Fibroblast of upper back skin (primary cell): ENCODE measurements around the gene POLR3H.
"Not testable (repeated sequence)": the region's sequence is repeated elsewhere in the genome, so short reads cannot be mapped to it uniquely, and the experiment has no call there.

ENCODE experiments used
- DNase-seq: peaks from one replicate; pipeline ENCODE4 v3.0.0-alpha.2; 2013

Gene POLR3H

DNA sequence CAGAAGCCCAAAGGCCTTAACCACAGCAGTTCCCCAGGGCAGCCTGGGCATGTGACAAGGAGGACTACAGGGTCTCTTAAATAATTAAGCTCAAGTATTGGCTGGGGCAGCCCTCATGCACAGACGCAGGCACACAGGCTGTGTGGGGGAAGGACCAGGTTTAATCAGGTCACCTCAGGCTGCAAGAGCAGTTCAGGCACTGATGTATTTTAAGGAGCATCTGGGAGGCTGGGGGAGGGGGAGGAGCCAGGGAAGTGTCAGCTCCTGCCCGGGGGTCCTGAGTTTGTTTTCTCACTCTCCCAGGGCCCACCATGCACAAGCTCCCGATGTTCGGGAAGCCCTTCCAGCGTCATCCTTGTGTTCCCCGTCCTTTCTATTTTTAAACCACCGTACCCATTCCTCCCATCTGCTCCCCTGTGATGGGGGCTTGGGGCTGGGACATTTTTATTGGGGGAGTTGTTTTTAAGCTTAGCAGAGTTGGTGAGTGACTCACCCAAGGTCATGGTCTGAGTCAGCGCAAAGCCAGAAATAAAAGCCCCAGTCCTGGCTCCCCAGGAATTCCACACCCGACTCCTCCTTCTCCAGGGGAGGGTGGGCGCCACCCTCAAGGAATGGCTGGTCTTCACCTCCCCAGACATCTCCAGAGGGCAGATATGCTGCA lies 18.9 kb upstream of the POLR3H start:
- DNase-seq: peak; percentile 91

GRCh38 chr22:41562461-41562860 lies 18.2 kb upstream of the POLR3H start:
- DNase-seq: no peak

DNA sequence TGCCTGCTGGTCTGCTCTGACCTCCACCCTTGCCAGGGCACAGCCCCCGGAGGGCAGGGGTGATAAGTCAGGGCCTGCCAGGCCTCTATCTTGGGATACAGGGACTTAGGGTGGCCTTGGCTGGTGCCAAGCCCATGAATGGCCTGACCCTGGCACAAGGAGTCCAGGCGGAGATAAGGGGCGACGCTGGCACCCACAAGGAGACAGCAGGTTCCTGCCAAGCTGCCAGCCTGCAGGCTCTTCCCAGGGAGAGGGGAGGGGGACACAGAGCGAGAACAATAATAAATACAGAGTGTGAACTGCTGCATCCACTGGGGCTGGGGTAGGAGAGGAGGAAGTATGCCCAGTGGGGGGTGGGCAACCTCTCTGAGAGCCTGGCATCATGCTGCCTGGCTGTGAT lies 17.5 kb upstream of the POLR3H start:
- DNase-seq: no peak

GRCh38 chr22:41561335-41561734 lies 17.1 kb upstream of the POLR3H start:
- DNase-seq: peak; percentile 21

- no peak for DNase-seq
Measured at GRCh38 chr22:41560095-41560471, 15.8 kb upstream of the POLR3H start.

GRCh38 chr22:41558241-41558630 lies 14.0 kb upstream of the POLR3H start:
- not testable (repeated sequence) for DNase-seq

GRCh38 chr22:41557401-41558240 lies 13.4 kb upstream of the POLR3H start:
- DNase-seq: peak; percentile 84

DNA sequence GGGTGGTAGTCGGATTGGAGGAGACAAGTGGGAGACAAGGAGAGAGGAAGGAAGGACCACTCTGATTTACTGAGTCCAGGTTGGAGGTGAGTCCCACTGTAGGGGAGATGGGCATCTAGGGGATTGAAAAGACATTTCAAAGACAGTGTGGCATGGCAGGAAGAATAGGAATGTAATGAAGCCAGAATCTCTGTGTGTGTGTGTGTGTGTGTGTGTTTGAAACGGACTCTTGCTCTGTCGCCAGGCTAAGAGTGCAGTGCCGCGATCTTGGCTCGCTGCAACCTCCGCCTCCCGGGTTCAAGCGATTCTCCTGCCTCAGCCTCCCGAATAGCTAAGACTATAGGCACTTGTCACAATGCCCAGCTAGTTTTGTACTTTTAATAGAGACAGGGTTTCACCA lies 12.3 kb upstream of the POLR3H start:
- no peak for DNase-seq

- no peak for DNase-seq
Measured at GRCh38 chr22:41555325-41555982, 11.2 kb upstream of the POLR3H start.

DNA sequence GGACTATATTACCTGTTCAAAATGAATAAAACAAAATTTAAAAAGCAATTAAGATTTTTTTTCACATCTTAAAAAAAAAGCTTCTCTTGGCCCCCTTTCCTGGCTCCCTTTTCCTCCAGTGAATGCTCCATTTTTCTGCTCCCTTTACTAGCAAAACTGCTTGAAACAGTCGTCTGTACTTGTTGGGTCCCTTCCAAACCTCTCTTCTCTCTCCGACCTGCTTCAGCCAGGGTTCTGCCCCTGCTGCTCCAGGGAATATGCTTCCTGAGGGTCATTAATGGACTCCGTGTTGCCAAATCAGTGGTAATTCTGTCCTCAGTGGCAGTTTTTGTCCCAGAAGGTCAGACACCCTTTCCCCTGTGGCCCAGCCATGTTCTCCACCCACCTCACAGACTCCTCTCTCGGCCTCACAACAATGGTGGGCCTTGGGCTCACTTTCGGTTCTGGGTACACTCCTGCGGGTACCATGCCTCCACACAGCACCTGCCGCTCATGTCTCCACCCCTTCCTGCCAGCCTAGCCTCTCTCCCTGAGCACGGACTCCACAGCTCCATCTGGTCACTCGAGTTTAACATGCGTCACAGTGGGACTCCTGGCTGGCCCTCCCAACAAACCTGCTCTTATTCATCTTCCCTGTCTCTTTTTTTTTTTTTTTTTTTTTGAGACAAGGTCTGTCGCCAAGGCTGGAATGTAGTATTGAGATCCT lies 7.8 kb upstream of the POLR3H start:
- no peak for DNase-seq

GRCh38 chr22:41550952-41551491 lies 6.8 kb upstream of the POLR3H start:
- no peak for DNase-seq

DNA sequence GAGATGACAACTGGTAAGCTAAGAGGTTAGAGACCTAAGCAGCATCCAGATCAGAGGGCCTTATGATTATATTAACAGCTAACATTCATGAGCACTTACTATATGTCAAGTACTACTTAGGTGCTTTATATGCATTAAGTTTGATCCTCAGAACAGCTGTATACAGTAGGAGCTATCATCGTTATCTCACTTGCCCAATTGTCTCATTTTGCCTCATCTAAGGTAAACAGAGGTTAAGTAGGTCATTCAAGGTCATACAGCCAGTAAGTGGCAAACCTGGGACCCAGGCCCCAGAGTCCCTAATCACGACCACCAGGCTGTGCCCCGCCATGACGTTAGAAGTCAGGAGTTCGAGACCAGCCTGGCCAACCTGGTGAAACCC lies 4.6 kb upstream of the POLR3H start:
- no peak for DNase-seq

DNA sequence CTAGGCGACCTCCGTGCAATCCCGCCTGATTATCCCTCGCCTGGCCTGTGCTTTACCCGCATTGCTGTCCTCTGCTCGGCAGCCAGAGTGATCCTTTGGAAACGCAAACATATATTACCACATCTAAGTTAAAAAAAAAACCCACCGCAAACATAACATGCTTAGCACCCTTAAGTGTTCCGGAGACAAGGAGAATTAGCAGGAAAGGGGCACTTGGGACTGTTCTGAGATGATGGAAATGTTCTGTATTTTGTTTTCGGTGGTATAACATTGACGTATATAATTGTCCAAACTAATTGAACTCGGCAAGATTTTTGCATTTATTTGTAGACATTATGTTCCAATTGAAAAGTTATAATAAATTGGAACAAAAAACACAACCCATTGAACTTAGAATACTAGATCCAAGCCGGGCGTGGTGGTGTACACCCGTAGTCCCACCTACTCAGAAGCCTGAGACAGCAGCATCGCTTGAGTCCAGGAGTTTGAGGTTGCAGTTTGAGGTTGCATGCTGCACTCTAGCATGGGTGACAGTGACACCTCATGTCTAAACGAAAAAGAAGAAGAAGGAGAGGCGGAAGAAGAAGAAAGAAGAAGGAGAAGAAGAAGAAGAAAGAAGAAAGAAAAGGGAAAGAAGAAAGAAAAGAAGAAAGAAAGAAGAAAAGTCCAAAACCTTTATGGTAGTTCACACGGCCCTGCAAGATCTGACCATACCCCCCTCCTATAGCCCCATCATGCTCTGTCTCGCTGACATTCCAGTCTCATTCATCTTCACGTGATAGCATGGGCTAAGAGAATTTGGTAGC lies 604 bp upstream of the POLR3H start:
- no peak for DNase-seq

- no peak for DNase-seq
Measured at GRCh38 chr22:41542224-41542623, 2.0 kb downstream of the POLR3H start.

- no peak for DNase-seq
Measured at GRCh38 chr22:41541484-41541883, 2.8 kb downstream of the POLR3H start.

DNA sequence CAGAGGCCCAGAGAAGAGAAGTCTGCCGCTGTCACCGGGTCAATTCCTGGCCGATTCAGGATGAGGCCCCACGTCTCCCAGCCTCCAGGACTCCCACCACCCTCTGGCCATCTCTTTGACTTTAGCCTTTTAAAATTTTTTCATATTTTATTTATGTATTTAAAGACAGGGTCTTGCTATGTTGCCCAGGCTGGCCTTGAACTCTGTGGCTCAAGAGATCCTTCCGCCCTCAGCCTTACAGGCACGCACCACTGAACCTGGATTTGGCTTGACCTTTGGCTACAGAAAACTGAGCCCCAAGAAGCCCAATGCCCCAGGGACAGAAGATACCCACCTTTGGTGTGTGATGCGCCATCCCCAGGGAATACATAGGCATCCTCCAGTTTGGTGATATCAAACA lies 3.9 kb downstream of the POLR3H start:
- DNase-seq: no peak

DNA sequence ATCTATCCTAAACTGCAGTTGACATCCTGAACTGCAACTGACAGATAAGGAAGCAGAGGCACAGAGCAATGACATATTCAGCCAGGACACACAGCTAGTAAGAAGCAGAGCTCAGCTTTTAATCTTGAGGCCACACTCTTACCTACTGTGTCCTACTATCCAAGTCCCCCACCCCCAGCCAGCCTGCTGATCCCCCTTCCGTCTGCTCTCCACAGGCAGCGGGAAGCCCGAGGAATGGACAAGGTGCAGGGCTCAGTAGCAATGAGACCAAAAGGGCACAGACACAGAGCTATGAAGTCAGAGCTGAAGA lies 4.3 kb downstream of the POLR3H start:
- DNase-seq: no peak

DNA sequence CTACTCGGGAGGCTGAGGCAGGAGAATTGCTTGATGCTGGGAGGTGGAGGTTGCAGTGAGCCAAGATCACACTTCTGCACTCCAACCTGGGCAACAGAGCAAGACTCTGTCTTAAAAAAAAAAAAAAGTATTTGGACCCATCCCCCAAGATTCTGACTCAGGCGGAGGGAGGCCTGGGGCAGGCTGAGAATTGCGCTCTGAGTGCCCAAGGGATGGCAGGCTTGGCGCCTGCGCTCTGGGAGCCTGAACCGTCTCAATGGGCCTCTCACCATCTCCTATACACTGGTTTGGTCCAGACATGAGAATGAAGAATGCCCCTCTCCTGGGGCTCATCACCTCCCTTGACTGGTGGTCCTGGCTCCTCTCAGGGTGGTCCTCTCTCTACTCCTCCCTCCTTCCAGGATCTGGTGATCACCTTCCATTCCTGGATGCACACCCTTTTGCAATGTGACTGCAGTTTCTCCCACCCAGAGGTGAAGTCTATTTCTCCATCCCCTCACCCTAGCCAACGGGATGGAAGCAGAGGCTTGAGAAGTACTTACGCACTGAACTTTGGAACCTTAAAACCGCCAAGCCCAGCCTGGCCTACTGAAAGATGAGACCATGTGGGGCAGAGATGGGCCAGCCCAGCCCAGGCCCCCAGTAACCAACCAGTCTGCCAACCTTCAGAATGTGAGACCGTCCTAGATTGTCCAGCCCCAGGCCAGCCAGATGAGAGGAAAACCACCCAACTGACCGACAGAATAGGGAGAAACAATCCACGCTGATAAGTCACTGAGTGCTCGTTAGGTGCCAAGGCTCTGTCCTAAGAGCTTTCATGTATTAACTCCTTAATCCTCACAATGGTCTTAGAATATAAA lies 4.9 kb downstream of the POLR3H start:
- DNase-seq: no peak

GRCh38 chr22:41538583-41538982 lies 5.7 kb downstream of the POLR3H start:
- no peak for DNase-seq

DNA sequence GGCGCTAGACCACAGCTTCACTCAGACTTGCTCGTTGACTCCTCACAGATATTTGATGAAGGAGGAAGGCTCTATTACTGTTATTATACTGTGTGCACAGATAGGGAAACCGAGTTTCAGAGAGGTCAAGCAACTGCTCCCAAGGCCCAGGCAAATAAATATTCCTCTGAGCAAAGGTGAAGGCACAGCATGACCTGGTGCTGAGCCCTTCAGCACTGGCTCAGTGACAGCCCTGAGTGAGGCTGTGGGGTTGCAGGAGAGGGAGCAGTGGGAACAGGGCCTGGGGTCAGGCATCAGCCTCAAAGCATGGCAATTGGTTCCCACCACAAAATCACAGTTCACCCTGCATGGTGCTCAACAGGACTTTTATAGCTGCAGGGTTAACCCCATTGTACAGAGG lies 7.1 kb downstream of the POLR3H start:
- DNase-seq: no peak

- peak; percentile 23 for DNase-seq
Measured at GRCh38 chr22:41535244-41535643, 9.0 kb downstream of the POLR3H start.
